ENCODE results near the gene POMP.

DNA sequence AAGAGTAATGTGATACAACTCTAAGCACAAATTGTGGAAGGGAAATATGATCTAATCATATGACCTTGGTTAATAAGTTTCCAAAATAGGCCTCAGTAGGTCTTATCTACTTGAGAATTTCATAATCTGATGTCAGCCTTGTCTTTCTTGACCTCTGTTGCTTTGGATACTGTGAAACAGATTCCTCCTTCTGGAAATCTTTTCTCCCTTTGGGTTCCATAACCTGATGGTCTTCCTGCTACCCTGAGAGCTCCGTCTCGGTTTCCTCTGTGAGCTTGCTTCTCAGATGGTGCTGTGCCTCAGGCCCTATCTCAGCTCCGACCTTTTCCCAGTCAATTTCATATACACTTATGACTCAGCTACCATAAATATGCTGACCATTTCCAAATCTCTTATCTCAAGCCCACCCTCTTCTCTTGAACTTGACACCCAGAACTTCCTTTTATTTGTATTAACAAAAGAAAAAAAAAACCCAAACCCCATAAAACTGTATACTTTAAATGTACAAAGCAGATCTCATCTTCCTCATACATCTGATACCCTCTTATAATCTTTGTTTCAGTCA, 66.2 kb downstream of the POMP start:
- TF ChIP-seq KDM1A (IDR thresholded peaks at IDR 0.05; ENCODE audit: low read depth) = no peak
- TF ChIP-seq CTCF (IDR thresholded peaks at IDR 0.05) = no peak
- TF ChIP-seq, protein P1, sequence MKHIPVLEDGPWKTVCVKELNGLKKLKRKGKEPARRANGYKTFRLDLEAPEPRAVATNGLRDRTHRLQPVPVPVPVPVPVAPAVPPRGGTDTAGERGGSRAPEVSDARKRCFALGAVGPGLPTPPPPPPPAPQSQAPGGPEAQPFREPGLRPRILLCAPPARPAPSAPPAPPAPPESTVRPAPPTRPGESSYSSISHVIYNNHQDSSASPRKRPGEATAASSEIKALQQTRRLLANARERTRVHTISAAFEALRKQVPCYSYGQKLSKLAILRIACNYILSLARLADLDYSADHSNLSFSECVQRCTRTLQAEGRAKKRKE (CRISPR knock-in tag; IDR thresholded peaks at IDR 0.05; ENCODE audit: low read depth) = no peak
- no peak for TF ChIP-seq MAZ (IDR thresholded peaks at IDR 0.05; ENCODE audit: borderline replicate concordance, low read depth, low read length)
- no peak for TF ChIP-seq POLR2A (IDR thresholded peaks at IDR 0.05; ENCODE audit: low read length)
- TF ChIP-seq EHF (CRISPR knock-in tag; IDR thresholded peaks at IDR 0.05) = no peak

Measured in A549 (cell line).